Lower leg skin (tissue), 4 donors: ENCODE measurements around the gene BMP6. TPM values are rescaled to one million over a fixed set of nuclear protein-coding genes. Genes with fewer than 3 reads are reported as not detected.
"Not testable (repeated sequence)": the region's sequence is repeated elsewhere in the genome, so short reads cannot be mapped to it uniquely, and the experiment has no call there.

Experiments used
- DNase-seq, 2 donors: peaks; one replicate each; pipeline ENCODE4 v3.0.0-alpha.2; 2019; ENCODE audit warnings: low spot score in 2 of 2
- H3K4me3 ChIP-seq: fragments of 200-600 bp; sonication (generic); 2 replicates; pipeline ENCODE4 v1.5.1; 2017; ENCODE audit warnings: mild to moderate bottlenecking, low read depth; ENCODE audit not compliant: poor library complexity, severe bottlenecking
- CTCF ChIP-seq, 3 donors: fragments of 450-650 bp; IDR thresholded peaks; one replicate each; pipeline ENCODE4 v1.5.1; 2016; ENCODE audit warnings: antibody characterized with exemption in 3 of 3, mild to moderate bottlenecking in 3 of 3, moderate library complexity in 2 of 3
- POLR2A ChIP-seq, 2 donors: fragments of 450-650 bp; IDR thresholded peaks; one replicate each; pipeline ENCODE4 v1.6.1; 2016 to 2017; ENCODE audit warnings: antibody characterized with exemption in 2 of 2, mild to moderate bottlenecking in 1 of 2, moderate library complexity in 1 of 2
- WGBS, 2 donors: methylation state at CpG; one replicate each; pipeline ENCODE4 v1.1.5; 2018; 5-methylcytosine and 5-hydroxymethylcytosine counted together
- intact Hi-C: fragments of 100-400 bp; cut with DNase I; formaldehyde crosslinking; loops from one replicate; pipeline ENCODE4 v1.15.0; 2023; ENCODE audit warnings: low total_unique reads
- total RNA-seq, 4 donors: library from RNA; depleted of rRNA; stranded (reverse); fragments of >200 nt; gene quantifications; one replicate each; pipeline ENCODE4 v1.1.0, GENCODE V29; 2016

Gene BMP6
- total RNA-seq, 4 donors from 2014 or later, result 1.7 to 11.2 (median 6.2) TPM

- intact Hi-C loops, result no loop called here
- WGBS, 2 donors, result 82 to 86% methylated on average over 6 of the region's 6 CpGs
- H3K4me3 ChIP-seq, result no peak overlapping the region
- no peak for DNase-seq
- TF ChIP-seq CTCF (IDR thresholded peaks at IDR 0.05) (no peak), POLR2A (IDR thresholded peaks at IDR 0.05) (no peak)
These were observed 170.6 kb downstream of the BMP6 start for GRCh38 chr6:7896465-7896987.

- 93 to 97% methylated on average over 9 of the region's 9 CpGs for WGBS, 2 donors
- TF ChIP-seq CTCF (IDR thresholded peaks at IDR 0.05) (no peak), POLR2A (IDR thresholded peaks at IDR 0.05) (no peak)
- intact Hi-C loops, result no loop called here
- no peak overlapping the region for H3K4me3 ChIP-seq
- DNase-seq, result no peak
These were observed 171.7 kb downstream of the BMP6 start for GRCh38 chr6:7897461-7898192.

GRCh38 chr6:7898193-7898586, 172.3 kb downstream of the BMP6 start:
- DNase-seq, H3K4me3 ChIP-seq, intact Hi-C loops: not testable (repeated sequence)
- WGBS, 2 donors, result 87 to 88% methylated on average over 8 of the region's 8 CpGs

GRCh38 chr6:7899101-7899888, 173.4 kb downstream of the BMP6 start:
- TF ChIP-seq POLR2A (IDR thresholded peaks at IDR 0.05) (no peak), CTCF (IDR thresholded peaks at IDR 0.05) (no peak)
- WGBS, 2 donors, result 88 to 93% methylated on average over 5 of the region's 5 CpGs
- no peak for DNase-seq
- H3K4me3 ChIP-seq, result no peak overlapping the region
- intact Hi-C loops, result no loop called here

- H3K4me3 ChIP-seq, result no peak overlapping the region
- 62 to 73% methylated on average over 4 of the region's 4 CpGs for WGBS, 2 donors
- no peak for DNase-seq
- no peak for TF ChIP-seq CTCF (IDR thresholded peaks at IDR 0.05)
- TF ChIP-seq POLR2A (IDR thresholded peaks at IDR 0.05), result no peak
- intact Hi-C loops, result no loop called here
These were observed 174.0 kb downstream of the BMP6 start for GRCh38 chr6:7899889-7900213.

GRCh38 chr6:7900621-7901020, 174.7 kb downstream of the BMP6 start:
- TF ChIP-seq POLR2A (IDR thresholded peaks at IDR 0.05), result no peak
- no peak for TF ChIP-seq CTCF (IDR thresholded peaks at IDR 0.05)
- DNase-seq, result no peak
- no peak overlapping the region for H3K4me3 ChIP-seq
- 77 to 92% methylated on average over 2 of the region's 2 CpGs for WGBS, 2 donors
- intact Hi-C loops, result no loop called here
